GM18870 (cell line): ENCODE data around the gene TTC27.
"Not testable (repeated sequence)": the region's sequence is repeated elsewhere in the genome, so short reads cannot be mapped to it uniquely, and the experiment has no call there.

Source experiments
- ATAC-seq: cut with Tn5 transposase; IDR thresholded peaks from one replicate; pipeline ENCODE4 v1.9.1; 2021; ENCODE audit warnings: moderate library complexity; ENCODE audit not compliant: unreplicated experiment

The TTC27 gene

GRCh38 chr2:32627814-32628579 lies at the start of gene TTC27:
TTC27 (plus strand) TSS chr2:32628050; CDS start chr2:32628293, 243 bp downstream.
- peak; percentile 100 for ATAC-seq

GRCh38 chr2:32591669-32592463 lies 36.0 kb upstream of the TTC27 start:
- ATAC-seq: peak; percentile 77

GRCh38 chr2:32594573-32594972 lies 33.3 kb upstream of the TTC27 start:
- ATAC-seq: no peak

GRCh38 chr2:32611366-32611765 lies 16.5 kb upstream of the TTC27 start:
- ATAC-seq: no peak

GRCh38 chr2:32611771-32612170 lies 16.1 kb upstream of the TTC27 start:
- no peak for ATAC-seq

GRCh38 chr2:32614084-32614483 lies 13.8 kb upstream of the TTC27 start:
- no peak for ATAC-seq

- ATAC-seq: no peak
Observed at GRCh38 chr2:32617599-32618189, 10.2 kb upstream of the TTC27 start.

- no peak for ATAC-seq
Observed at GRCh38 chr2:32622570-32623310, 5.1 kb upstream of the TTC27 start.

- no peak for ATAC-seq
Observed at GRCh38 chr2:32623311-32623706, 4.5 kb upstream of the TTC27 start.

GRCh38 chr2:32624812-32625211 lies 3.0 kb upstream of the TTC27 start:
- ATAC-seq: no peak

- ATAC-seq: no peak
Observed at GRCh38 chr2:32626639-32627221, 1.1 kb upstream of the TTC27 start.

- ATAC-seq: peak; percentile 21
Observed at GRCh38 chr2:32627441-32627813, 423 bp upstream of the TTC27 start.

- ATAC-seq: no peak
Observed at GRCh38 chr2:32632089-32632488, 4.2 kb downstream of the TTC27 start.

GRCh38 chr2:32633040-32633439 lies 5.2 kb downstream of the TTC27 start:
- ATAC-seq: no peak

GRCh38 chr2:32638548-32638947 lies 10.7 kb downstream of the TTC27 start:
- not testable (repeated sequence) for ATAC-seq

GRCh38 chr2:32641180-32641579 lies 13.3 kb downstream of the TTC27 start:
- ATAC-seq: no peak

- ATAC-seq: no peak
Observed at GRCh38 chr2:32647180-32647651, 19.4 kb downstream of the TTC27 start.

GRCh38 chr2:32652555-32653209 lies 24.8 kb downstream of the TTC27 start:
- no peak for ATAC-seq

- ATAC-seq: no peak
Observed at GRCh38 chr2:32656069-32656468, 28.2 kb downstream of the TTC27 start.

GRCh38 chr2:32663864-32664263 lies 36.0 kb downstream of the TTC27 start:
- ATAC-seq: no peak
